ENCODE data around the gene CAV3.

GRCh38 chr3:8734908-8735307, 1.3 kb downstream of the CAV3 start:
- TF ChIP-seq CTCF (IDR thresholded peaks at IDR 0.05) (no peak), POLR2A (IDR thresholded peaks at IDR 0.05) (no peak), EP300 (IDR thresholded peaks at IDR 0.05) (no peak)

Measured in stomach (tissue), 4 donors.